Neural progenitor cell (in vitro differentiated cells): ENCODE measurements around the gene BDKRB2. TPM values are rescaled to one million over a fixed set of nuclear protein-coding genes. Genes with fewer than 3 reads are reported as not detected.

Experiments used
- DNase-seq: peaks from one replicate; pipeline ENCODE4 v3.0.0-alpha.2; 2016; ENCODE audit warnings: low spot score
- H2AFZ ChIP-seq: fragments of 200-600 bp; sonication (generic); replicated peaks from 2 replicates; pipeline ENCODE4 v1.6.1; 2016; ENCODE audit warnings: antibody characterized with exemption
- H3F3A ChIP-seq: fragments of 200-600 bp; sonication (generic); 2 replicates; pipeline ENCODE4 v1.6.1; 2016; ENCODE audit warnings: antibody characterized with exemption, low read depth
- H3K27ac ChIP-seq: fragments of 200-600 bp; sonication (generic); 2 replicates; pipeline ENCODE4 v1.5.1; 2016; ENCODE audit warnings: mild to moderate bottlenecking
- H3K27me3 ChIP-seq: fragments of 200-600 bp; sonication (generic); 2 replicates; pipeline ENCODE4 v1.6.1; 2016; ENCODE audit warnings: mild to moderate bottlenecking, moderate library complexity
- H3K36me3 ChIP-seq: fragments of 200-600 bp; sonication (generic); 2 replicates; pipeline ENCODE4 v1.5.1; 2016
- H3K4me1 ChIP-seq: fragments of 200-600 bp; sonication (generic); 2 replicates; pipeline ENCODE4 v1.6.1; 2016; ENCODE audit warnings: mixed run types
- H3K4me2 ChIP-seq: fragments of 200-600 bp; sonication (generic); 2 replicates; pipeline ENCODE4 v1.6.1; 2016
- H3K4me3 ChIP-seq: fragments of 200-600 bp; sonication (generic); 2 replicates; pipeline ENCODE4 v1.5.1; 2016
- H3K79me2 ChIP-seq: fragments of 200-600 bp; sonication (generic); 2 replicates; pipeline ENCODE4 v1.6.1; 2016; ENCODE audit warnings: low read depth
- H3K9ac ChIP-seq: fragments of 200-600 bp; sonication (generic); 2 replicates; pipeline ENCODE4 v1.6.1; 2016
- H3K9me3 ChIP-seq: fragments of 200-600 bp; sonication (generic); 2 replicates; pipeline ENCODE4 v1.5.1; 2016; ENCODE audit warnings: low read depth
- H4K20me1 ChIP-seq: fragments of 200-600 bp; sonication (generic); 2 replicates; pipeline ENCODE4 v1.6.1; 2016; ENCODE audit warnings: low read depth
- H3K27ac Mint-ChIP-seq: 3 replicates; pipeline ENCODE4 v1.8.0; 2021; ENCODE audit warnings: mixed read lengths
- H3K27me3 Mint-ChIP-seq: 2 replicates; pipeline ENCODE4 v1.8.0; 2022; ENCODE audit warnings: low read depth, mild to moderate bottlenecking, inconsistent platforms, moderate library complexity, mixed read lengths; ENCODE audit not compliant: insufficient read depth
- H3K36me3 Mint-ChIP-seq: 3 replicates; pipeline ENCODE4 v1.8.0; 2021; ENCODE audit warnings: mixed read lengths
- H3K4me1 Mint-ChIP-seq: 3 replicates; pipeline ENCODE4 v1.8.0; 2021; ENCODE audit warnings: mixed read lengths
- H3K4me3 Mint-ChIP-seq: 3 replicates; pipeline ENCODE4 v1.8.0; 2021; ENCODE audit warnings: mild to moderate bottlenecking, moderate library complexity, mixed read lengths
- H3K9me3 Mint-ChIP-seq: 3 replicates; pipeline ENCODE4 v1.8.0; 2020; ENCODE audit warnings: mixed read lengths
- EZH2 ChIP-seq: fragments of 200-600 bp; sonication (generic); IDR thresholded peaks from 2 replicates; pipeline ENCODE4 v1.6.1; 2017; ENCODE audit warnings: antibody characterized with exemption, mild to moderate bottlenecking, moderate library complexity
- EZH2phosphoT487 ChIP-seq: fragments of 200-600 bp; sonication (generic); IDR thresholded peaks from 2 replicates; pipeline ENCODE4 v1.6.1; 2017; ENCODE audit warnings: antibody characterized with exemption
- small RNA-seq: library from RNA; depleted of rRNA; stranded (forward); fragments of <200 nt; gene quantifications from one replicate; pipeline ENCODE3, GENCODE V24; 2015
- total RNA-seq: library from RNA; depleted of rRNA; stranded (reverse); fragments of >200 nt; gene quantifications from 2 replicates; pipeline ENCODE4 v1.2.3, GENCODE V29; 2015; ENCODE audit warnings: low replicate concordance
- TF ChIP-seq, protein P1 (sequence below): fragments of 200-600 bp; sonication (generic); IDR thresholded peaks from 2 replicates; pipeline ENCODE4 v1.5.1; 2017; ENCODE audit warnings: antibody characterized with exemption, mild to moderate bottlenecking

Gene BDKRB2
- total RNA-seq, 1 donor from 2014 or later: 0.37 TPM

DNA sequence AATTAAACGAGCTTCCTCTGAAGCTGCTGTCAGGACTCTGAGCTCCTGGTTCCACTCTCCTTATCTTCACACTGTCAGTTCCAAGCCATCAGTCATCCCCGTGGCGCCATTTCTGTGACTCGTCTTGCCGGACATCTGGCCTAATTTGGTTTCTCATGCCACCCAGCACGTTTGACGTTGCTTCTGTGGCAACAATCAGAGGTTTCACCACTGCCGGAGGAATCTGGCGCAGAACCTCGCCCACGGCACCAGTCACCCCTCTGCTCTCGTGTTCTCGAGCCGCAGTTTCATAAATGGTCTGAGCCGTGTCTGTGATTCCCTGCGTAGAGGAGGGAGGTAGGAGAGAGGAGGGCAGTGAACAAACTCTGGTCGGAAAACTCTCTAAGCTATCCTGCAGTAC, 81.0 kb downstream of the BDKRB2 start:
- Mint-ChIP-seq H3K36me3 (peaks cover 22% of the 10 kb centered on the region), H3K27me3 (no peaks in the 10 kb centered on the region), H3K27ac (peak overlapping the region; percentile 67), H3K9me3 (no peaks in the 10 kb centered on the region), H3K4me1 (peaks cover 26% of the 10 kb centered on the region), H3K4me3 (no peak overlapping the region)
- H4K20me1 ChIP-seq: peaks cover 7% of the 10 kb centered on the region
- DNase-seq: no peak
- no peaks in the 10 kb centered on the region for H3K79me2 ChIP-seq
- no peaks in the 10 kb centered on the region for H3K27me3 ChIP-seq
- TF ChIP-seq EZH2phosphoT487: no peak
- TF ChIP-seq, protein P1, sequence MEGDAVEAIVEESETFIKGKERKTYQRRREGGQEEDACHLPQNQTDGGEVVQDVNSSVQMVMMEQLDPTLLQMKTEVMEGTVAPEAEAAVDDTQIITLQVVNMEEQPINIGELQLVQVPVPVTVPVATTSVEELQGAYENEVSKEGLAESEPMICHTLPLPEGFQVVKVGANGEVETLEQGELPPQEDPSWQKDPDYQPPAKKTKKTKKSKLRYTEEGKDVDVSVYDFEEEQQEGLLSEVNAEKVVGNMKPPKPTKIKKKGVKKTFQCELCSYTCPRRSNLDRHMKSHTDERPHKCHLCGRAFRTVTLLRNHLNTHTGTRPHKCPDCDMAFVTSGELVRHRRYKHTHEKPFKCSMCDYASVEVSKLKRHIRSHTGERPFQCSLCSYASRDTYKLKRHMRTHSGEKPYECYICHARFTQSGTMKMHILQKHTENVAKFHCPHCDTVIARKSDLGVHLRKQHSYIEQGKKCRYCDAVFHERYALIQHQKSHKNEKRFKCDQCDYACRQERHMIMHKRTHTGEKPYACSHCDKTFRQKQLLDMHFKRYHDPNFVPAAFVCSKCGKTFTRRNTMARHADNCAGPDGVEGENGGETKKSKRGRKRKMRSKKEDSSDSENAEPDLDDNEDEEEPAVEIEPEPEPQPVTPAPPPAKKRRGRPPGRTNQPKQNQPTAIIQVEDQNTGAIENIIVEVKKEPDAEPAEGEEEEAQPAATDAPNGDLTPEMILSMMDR: no peak
- no peak for TF ChIP-seq EZH2
- no peak overlapping the region for H3K9ac ChIP-seq
- H3K4me1 ChIP-seq: peaks cover 16% of the 10 kb centered on the region
- H3K9me3 ChIP-seq: no peaks in the 10 kb centered on the region
- H3K27ac ChIP-seq: no peak overlapping the region
- H3K36me3 ChIP-seq: no peaks in the 10 kb centered on the region
- H3K4me3 ChIP-seq: no peak overlapping the region
- no peak overlapping the region for H3K4me2 ChIP-seq
- H3F3A ChIP-seq: peaks cover 8% of the 10 kb centered on the region
- no peak overlapping the region for H2AFZ ChIP-seq

DNA sequence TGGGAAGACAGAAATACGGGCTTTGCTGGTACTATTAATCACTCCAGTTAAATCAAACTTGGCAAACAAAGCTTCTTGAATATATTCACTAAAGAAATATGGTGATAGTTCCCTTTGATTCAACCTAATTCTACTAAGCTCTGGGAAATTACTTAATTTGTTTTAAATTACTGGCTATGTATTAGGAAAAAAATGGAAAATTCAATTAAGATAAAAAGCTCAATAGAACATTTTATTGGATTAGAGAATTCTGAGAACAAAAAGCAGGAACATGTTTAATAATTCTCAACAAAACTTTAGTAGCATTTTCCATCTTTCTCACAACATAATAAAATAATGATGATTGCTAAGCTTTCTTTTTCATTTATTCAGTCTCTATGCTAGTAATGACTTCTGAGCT, 81.6 kb downstream of the BDKRB2 start:
- H3K4me3 ChIP-seq: no peak overlapping the region
- no peaks in the 10 kb centered on the region for H3K27me3 ChIP-seq
- no peak overlapping the region for H2AFZ ChIP-seq
- no peaks in the 10 kb centered on the region for H3K36me3 ChIP-seq
- H3K79me2 ChIP-seq: no peaks in the 10 kb centered on the region
- H3K9me3 ChIP-seq: no peaks in the 10 kb centered on the region
- H3K4me2 ChIP-seq: no peak overlapping the region
- no peaks in the 10 kb centered on the region for H3K27me3 Mint-ChIP-seq
- H3K4me3 Mint-ChIP-seq: no peak overlapping the region
- H3K4me1 Mint-ChIP-seq: peaks cover 23% of the 10 kb centered on the region
- no peak overlapping the region for H3K27ac ChIP-seq
- TF ChIP-seq EZH2phosphoT487: no peak
- TF ChIP-seq EZH2: no peak
- TF ChIP-seq, protein P1: no peak
- peaks cover 7% of the 10 kb centered on the region for H4K20me1 ChIP-seq
- H3K9ac ChIP-seq: no peak overlapping the region
- no peaks in the 10 kb centered on the region for H3K9me3 Mint-ChIP-seq
- H3K36me3 Mint-ChIP-seq: peaks cover 22% of the 10 kb centered on the region
- H3K4me1 ChIP-seq: peaks cover 16% of the 10 kb centered on the region
- peaks cover 8% of the 10 kb centered on the region for H3F3A ChIP-seq
- no peak for DNase-seq
- no peak overlapping the region for H3K27ac Mint-ChIP-seq

- peaks cover 23% of the 10 kb centered on the region for H3K36me3 Mint-ChIP-seq
These were observed 83.2 kb downstream of the BDKRB2 start for GRCh38 chr14:96287856-96288255.

More at GRCh38 chr14:96287856-96288255, 83.2 kb downstream of the BDKRB2 start:
- H3K79me2 ChIP-seq: no peaks in the 10 kb centered on the region
- H3K36me3 ChIP-seq: no peaks in the 10 kb centered on the region
- H3K27ac Mint-ChIP-seq: no peak overlapping the region
- no peak overlapping the region for H2AFZ ChIP-seq
- no peaks in the 10 kb centered on the region for H3K9me3 Mint-ChIP-seq
- TF ChIP-seq EZH2 (no peak), EZH2phosphoT487 (no peak)
- TF ChIP-seq, protein P1: no peak
- peaks cover 4% of the 10 kb centered on the region for H4K20me1 ChIP-seq
- no peak for DNase-seq
- H3K9me3 ChIP-seq: no peaks in the 10 kb centered on the region
- peaks cover 7% of the 10 kb centered on the region for H3K4me1 Mint-ChIP-seq
- H3K9ac ChIP-seq: no peak overlapping the region
- H3K4me3 ChIP-seq: no peak overlapping the region
- peaks cover 4% of the 10 kb centered on the region for H3K4me1 ChIP-seq
- H3F3A ChIP-seq: peaks cover under 1% of the 10 kb centered on the region
- no peaks in the 10 kb centered on the region for H3K27me3 Mint-ChIP-seq
- no peak overlapping the region for H3K4me2 ChIP-seq
- no peaks in the 10 kb centered on the region for H3K27me3 ChIP-seq
- no peak overlapping the region for H3K27ac ChIP-seq
- H3K4me3 Mint-ChIP-seq: no peak overlapping the region

Small RNAs within 50 kb of the gene (small RNA-seq; reads per million reads assigned to genes)
- not detected for gene CKS1BP1

Other genes with a start within 250 kb of the BDKRB2 start
- gene C14orf132, start 165.5 kb upstream of the BDKRB2 start, total RNA-seq: 5.5 and 8.1 TPM in 2 replicates
- not detected in 2 replicates for gene BDKRB1, start 51.4 kb downstream of the BDKRB2 start, total RNA-seq
- 11.9 and 12.3 TPM in 2 replicates for gene ATG2B, start 158.5 kb downstream of the BDKRB2 start, total RNA-seq
- 48.4 and 73.2 TPM in 2 replicates for gene GSKIP, start 158.7 kb downstream of the BDKRB2 start, total RNA-seq
- gene AK7, start 187.3 kb downstream of the BDKRB2 start, total RNA-seq: 8.0 and 9.0 TPM in 2 replicates